NCI-H748 (cell line): ENCODE results near the gene AKT1S1.
"Not testable (repeated sequence)": the region's sequence is repeated elsewhere in the genome, so short reads cannot be mapped to it uniquely, and the experiment has no call there.

Source experiments
- DNase-seq: peaks from one replicate; lab custom pipeline; 2025; ENCODE audit not compliant: unreplicated experiment; lab: John Stamatoyannopoulos, UW

Gene AKT1S1

GRCh38 chr19:49877020-49877878 lies at the start of gene AKT1S1, which contains the start of gene TBC1D17:
Gene AKT1S1, minus strand, starts transcription at chr19:49877355. Its CDS starts 4,060 bp downstream, at chr19:49873295.
Gene TBC1D17, plus strand, starts transcription at chr19:49877702. Its CDS starts 22 bp downstream, at chr19:49877724.
- peak; percentile 100 for DNase-seq

- DNase-seq = no peak
Measured at GRCh38 chr19:49926515-49926914, 49.4 kb upstream of the AKT1S1 start.

- DNase-seq = no peak
Measured at GRCh38 chr19:49925486-49925885, 48.3 kb upstream of the AKT1S1 start.

- not testable (repeated sequence) for DNase-seq
Measured at GRCh38 chr19:49924881-49925210, 47.7 kb upstream of the AKT1S1 start.

DNA sequence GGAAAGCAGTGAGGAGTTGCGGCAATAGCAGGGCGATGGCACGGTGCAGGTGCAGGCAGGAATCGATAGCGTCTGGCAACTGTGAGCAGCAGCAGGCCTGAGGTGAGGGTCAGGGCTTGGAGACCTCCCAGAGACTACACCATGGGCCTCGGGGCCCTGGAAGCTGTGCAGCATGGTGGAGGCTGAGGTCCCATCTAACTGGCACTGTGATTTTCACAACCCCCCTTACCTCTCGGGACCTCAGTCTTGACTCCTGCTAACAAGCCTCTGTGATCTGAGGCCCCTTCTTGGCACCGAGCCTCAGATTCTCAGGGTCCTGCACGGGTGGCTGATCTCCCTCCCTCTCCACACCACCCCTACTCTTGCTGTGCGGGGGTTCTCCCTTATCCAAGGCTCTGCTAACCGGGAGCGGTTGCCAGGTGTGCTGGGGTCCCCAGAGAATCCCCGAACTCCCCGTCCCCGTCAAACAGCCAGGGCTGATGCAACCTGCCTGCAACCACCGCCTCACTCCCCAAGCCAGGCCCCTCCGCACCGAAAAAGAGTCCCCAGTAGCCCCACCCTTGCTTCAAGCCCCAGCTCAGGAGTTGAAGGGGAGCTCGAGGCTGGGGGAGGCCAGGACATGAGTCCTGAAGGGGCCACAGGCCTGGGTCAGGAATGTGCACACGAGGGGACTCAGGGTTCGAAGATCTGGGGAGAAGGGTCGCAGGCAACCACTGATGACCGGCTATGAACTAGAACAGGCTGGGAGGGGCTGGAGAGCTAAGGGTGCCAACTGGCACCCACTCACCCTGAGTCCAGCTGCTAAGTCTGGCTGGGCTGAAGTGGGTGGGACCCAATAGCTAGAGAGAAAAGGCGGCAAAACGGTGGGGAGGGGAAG lies 47.1 kb upstream of the AKT1S1 start:
- DNase-seq = no peak

- DNase-seq = no peak
Measured at GRCh38 chr19:49923055-49924003, 46.2 kb upstream of the AKT1S1 start.

DNA sequence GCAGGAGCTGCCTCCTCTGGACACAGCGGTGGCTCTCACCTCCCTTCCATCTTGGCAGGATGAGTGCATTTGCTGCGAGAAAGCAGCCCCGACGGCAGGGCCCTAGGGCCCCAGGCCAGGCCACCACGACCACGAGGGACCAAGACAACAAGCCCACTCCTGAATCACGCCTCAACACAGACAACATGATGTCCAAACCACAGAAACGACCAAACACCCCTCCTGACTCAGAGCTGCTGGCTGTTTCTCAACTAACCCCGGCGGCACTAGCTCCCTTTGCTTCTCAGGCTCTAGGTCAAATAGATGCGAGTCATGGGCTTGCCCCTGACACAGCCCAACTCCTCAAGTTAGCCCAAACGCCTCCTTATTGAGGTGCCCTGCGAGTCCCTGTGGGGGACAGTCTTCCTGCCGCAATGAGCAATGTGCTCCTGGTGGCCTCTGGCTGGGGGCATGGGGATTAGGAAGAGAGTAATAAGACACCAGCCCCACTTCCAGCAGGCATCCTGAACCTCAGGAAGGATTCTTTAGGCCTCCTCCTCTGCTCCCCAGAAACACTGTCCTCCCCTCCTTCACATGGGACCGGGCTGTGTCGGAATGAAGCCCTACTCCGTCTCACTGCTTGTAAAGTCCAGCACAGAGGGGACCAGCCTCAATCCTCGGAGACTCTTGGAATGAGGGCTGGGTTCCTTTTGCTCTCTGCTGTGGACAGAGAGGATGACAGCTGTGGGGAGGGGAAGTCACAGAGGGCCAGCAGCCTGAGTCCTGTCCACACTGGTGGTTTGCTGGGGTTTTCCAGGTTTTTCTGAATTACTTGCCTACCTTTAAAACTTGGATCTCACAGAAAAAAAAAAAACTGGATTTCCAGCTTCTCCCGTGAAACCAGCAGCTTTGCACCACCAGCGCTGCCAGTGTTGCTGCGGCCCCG lies 45.0 kb upstream of the AKT1S1 start:
- DNase-seq = no peak

GRCh38 chr19:49920624-49921363 lies 43.6 kb upstream of the AKT1S1 start:
- peak; percentile 56 for DNase-seq

DNA sequence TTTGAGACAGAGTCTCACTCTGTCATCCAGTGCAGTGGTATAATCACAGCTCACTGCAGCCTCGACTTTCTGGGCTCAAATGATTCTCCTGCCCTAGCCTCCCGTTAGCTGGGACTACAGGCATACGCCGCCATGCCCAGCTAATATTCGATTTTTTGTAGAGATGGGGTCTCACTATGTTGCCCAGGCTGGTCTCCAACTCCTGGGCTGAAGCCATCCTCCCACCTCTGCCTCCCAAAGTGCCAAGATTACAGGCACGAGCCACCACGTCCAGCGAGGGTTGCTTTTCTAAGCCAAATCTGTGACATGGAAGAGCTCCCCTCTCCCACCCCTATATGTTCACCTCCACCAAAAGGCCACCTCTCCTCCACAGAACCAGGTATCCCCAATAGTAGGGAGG lies 40.9 kb upstream of the AKT1S1 start:
- DNase-seq = no peak

DNA sequence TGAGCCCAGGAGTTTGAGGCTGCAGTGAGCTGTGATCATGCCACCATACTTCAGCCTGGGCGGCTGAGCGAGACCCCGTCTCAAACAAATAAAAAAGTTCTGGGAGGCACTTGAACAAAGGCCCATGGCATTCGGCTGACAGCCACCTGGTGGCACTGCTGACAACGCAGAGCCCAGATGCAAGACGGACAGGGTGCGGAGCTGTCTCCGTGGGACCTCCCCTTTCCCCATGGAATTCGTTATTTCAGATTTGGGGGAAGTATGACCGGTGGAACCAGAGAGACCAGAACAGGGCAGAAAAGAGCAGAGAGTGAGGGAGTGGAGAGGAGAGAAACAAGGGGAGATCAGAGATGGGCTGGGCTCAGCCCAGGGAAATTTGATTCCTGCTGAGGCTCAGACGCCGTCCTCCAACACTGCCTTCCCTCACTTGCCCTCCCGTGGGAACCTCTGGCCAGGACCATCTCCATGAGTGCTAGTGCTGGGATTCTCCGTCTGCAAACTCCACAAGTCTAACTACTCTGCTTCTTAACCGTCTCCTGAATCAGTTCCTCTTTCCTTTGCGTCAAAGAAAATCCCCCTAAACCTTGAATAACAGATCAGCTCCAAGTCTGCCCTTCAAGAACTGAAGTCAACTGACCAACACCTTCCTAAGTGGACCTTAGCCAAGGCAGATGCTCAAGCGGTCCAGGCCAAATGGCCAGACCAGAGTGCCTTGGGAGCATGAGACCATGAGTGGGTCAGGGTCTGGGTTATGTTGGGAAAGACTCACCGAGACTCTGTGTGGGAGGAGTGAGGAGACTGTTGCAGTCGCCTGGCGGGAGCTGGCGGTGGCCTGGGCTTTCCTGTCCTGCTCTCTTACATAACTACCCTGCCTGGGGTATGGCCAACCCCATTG lies 39.9 kb upstream of the AKT1S1 start:
- no peak for DNase-seq

GRCh38 chr19:49915271-49915670 lies 38.1 kb upstream of the AKT1S1 start:
- DNase-seq = no peak

- DNase-seq = no peak
Measured at GRCh38 chr19:49913720-49914119, 36.6 kb upstream of the AKT1S1 start.

DNA sequence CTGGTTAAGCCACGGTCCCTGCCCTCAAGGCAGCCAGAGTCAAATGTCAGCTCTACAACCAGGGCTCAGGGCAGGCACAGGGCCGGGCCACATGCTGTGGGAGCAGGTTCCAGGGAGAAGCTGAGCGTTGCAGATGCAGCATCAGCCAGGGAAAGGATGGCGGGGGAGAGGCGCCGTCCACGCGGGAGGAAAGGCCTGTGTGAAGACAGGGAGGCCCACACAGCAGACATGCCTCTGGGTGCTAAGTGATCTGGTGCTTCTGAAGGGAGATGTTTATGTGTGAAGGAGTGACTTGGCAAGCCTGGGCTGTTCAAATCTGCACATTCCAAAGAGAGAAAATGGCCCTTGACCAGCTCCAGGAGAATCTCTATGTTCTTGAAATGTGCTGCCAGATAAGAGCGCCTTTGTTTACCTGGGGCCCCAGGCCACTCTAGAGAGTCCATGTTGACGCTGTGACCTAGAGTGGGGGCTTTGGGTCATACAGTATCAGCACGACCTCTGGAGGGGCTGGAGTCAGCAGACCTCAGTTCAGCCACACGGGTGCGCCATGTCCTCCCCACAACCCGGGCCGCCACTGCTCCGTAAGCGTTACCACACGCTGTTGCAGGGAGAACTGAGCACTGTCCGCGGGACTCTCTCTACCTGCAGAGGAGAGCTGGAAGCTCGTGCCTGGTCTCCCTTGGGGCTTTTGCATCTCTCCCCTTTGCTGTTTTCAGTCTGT lies 36.0 kb upstream of the AKT1S1 start:
- DNase-seq = no peak

GRCh38 chr19:49911381-49912145 lies 34.4 kb upstream of the AKT1S1 start:
- DNase-seq = no peak

DNA sequence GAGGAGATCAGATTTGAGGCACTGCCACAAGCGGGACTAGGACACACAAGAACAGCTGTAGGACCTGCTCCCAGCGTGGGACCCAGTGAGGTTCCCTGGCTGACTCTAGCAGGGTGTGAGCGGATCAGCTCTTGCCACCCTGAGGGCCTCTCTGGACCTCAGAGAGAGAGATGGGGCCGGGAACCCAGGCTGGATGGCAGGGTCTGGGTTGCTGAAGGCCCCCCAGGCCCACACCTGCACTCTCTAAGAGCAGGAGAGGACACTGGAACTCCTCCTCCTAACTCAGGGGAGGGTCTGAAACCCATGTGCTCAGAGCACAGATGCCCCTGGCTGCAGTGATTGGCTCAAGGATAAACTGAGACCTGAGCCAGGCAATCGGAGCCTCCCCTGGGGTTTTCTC lies 33.0 kb upstream of the AKT1S1 start:
- no peak for DNase-seq

GRCh38 chr19:49908480-49909420 lies 31.6 kb upstream of the AKT1S1 start:
- no peak for DNase-seq
